OCI-LY3 (cell line): ENCODE measurements around the gene TCTN3.

Source experiments
- EZH2phosphoT487 ChIP-seq: fragments of 200-600 bp; shearing (Covaris generic); IDR thresholded peaks from 2 replicates; pipeline ENCODE4 v1.6.1; 2018; ENCODE audit warnings: antibody characterized with exemption, mixed run types, low read depth
- TF ChIP-seq, protein P1 (sequence below): fragments of 200-600, 300-600 bp; sonication (generic); IDR thresholded peaks from 2 replicates; pipeline ENCODE4 v1.5.1; 2014; ENCODE audit warnings: antibody characterized with exemption, low read length, low read depth

DNA sequence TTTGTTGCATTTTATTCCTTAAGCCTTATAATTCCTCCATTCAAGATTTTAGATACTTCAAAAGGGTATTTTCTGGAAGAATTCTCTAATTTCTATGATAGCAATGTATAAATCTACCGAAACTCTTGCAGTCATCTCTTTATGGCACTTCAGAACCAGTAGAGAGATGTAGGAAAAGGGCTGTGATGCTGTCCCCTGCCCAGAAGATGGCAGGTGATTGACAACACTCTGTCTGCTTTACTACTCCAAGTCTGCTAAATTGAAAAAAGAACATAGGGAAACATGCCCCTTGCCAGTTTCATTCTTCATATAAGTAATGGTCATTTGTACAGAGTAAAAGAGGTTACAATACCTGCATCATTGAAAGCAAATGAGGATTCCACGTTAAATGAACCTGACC is 5.1 kb downstream of the TCTN3 start:
- TF ChIP-seq, protein P1, sequence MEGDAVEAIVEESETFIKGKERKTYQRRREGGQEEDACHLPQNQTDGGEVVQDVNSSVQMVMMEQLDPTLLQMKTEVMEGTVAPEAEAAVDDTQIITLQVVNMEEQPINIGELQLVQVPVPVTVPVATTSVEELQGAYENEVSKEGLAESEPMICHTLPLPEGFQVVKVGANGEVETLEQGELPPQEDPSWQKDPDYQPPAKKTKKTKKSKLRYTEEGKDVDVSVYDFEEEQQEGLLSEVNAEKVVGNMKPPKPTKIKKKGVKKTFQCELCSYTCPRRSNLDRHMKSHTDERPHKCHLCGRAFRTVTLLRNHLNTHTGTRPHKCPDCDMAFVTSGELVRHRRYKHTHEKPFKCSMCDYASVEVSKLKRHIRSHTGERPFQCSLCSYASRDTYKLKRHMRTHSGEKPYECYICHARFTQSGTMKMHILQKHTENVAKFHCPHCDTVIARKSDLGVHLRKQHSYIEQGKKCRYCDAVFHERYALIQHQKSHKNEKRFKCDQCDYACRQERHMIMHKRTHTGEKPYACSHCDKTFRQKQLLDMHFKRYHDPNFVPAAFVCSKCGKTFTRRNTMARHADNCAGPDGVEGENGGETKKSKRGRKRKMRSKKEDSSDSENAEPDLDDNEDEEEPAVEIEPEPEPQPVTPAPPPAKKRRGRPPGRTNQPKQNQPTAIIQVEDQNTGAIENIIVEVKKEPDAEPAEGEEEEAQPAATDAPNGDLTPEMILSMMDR: peak; percentile 24
- no peak for TF ChIP-seq EZH2phosphoT487
